Thyroid gland (tissue), 4 donors: ENCODE measurements around the gene ATG9B.

Source experiments
- CTCF ChIP-seq, 6 experiments: fragments of 200-600 bp in 3 of 6; fragments of 450-650 bp in 3 of 6; sonication (generic) in 3 of 6; IDR thresholded peaks; one replicate each; pipeline ENCODE4 v1.5.1; 2016 to 2019; ENCODE audit warnings: antibody characterized with exemption in 6 of 6, mild to moderate bottlenecking in 2 of 6, inconsistent platforms in 1 of 6, moderate library complexity in 1 of 6
- POLR2A ChIP-seq, 2 donors: fragments of 450-650 bp; IDR thresholded peaks; one replicate each; pipeline ENCODE4 v1.6.1; 2017; ENCODE audit warnings: antibody characterized with exemption in 2 of 2, mild to moderate bottlenecking in 2 of 2, moderate library complexity in 1 of 2

GRCh38 chr7:151032936-151033863, 8.9 kb upstream of the ATG9B start:
- TF ChIP-seq CTCF (IDR thresholded peaks at IDR 0.05): no peak
- TF ChIP-seq POLR2A (IDR thresholded peaks at IDR 0.05): no peak
